Keratinocyte (primary cell): Measurements from ENCODE around the gene VASH2. TPM values are rescaled to one million over a fixed set of nuclear protein-coding genes. Genes with fewer than 3 reads are reported as not detected.

ENCODE experiments used
- DNase-seq: peaks from one replicate; pipeline ENCODE4 v3.0.0-alpha.2; 2011; ENCODE audit warnings: low read depth, missing footprints, low spot score
- FAIRE-seq: peaks from 2 replicates; lab custom pipeline; 2011; peaks lifted over from hg19 to GRCh38; lab: Jason Lieb, UNC
- H2AFZ ChIP-seq: 2 replicates; pipeline ENCODE4 v1.6.0; 2012; ENCODE audit warnings: low read length, control low read depth, inconsistent platforms; ENCODE audit not compliant: control insufficient read depth
- H3K27ac ChIP-seq: 2 replicates; pipeline ENCODE4 v1.5.1; 2011; ENCODE audit warnings: low read length; ENCODE audit not compliant: control insufficient read depth, insufficient read depth
- H3K27me3 ChIP-seq: 3 replicates; pipeline ENCODE4 v1.6.0; 2011; ENCODE audit warnings: low read length; ENCODE audit not compliant: control insufficient read depth, insufficient read depth; ENCODE audit errors: extremely low read depth
- H3K36me3 ChIP-seq, 2 experiments: 2 replicates in 1 of 2; 3 replicates in 1 of 2; pipeline ENCODE4 v1.5.1; 2011; ENCODE audit warnings: low read length in 2 of 2, mild to moderate bottlenecking in 1 of 2; ENCODE audit not compliant: control insufficient read depth in 2 of 2, insufficient read depth in 2 of 2; ENCODE audit errors: extremely low read depth in 1 of 2
- H3K4me1 ChIP-seq: 3 replicates; pipeline ENCODE4 v1.5.1; 2011; ENCODE audit warnings: low read length; ENCODE audit not compliant: control insufficient read depth, insufficient read depth; ENCODE audit errors: extremely low read depth
- H3K4me2 ChIP-seq: 3 replicates; pipeline ENCODE4 v1.6.0; 2011; ENCODE audit warnings: low read depth, low read length; ENCODE audit not compliant: control insufficient read depth, insufficient read depth; ENCODE audit errors: extremely low read depth
- H3K4me3 ChIP-seq, 3 experiments: fragments of 200-600 bp in 1 of 3; sonication (generic) in 1 of 3; 2 replicates in 2 of 3; 3 replicates in 1 of 3; pipeline ENCODE4 v1.5.1; 2011 to 2016; ENCODE audit warnings: low read length in 3 of 3, mild to moderate bottlenecking in 3 of 3, control low read depth in 2 of 3, inconsistent platforms in 1 of 3, low read depth in 1 of 3, mixed read lengths in 1 of 3, mixed run types in 1 of 3, moderate library complexity in 1 of 3; ENCODE audit not compliant: control insufficient read depth in 2 of 3, insufficient read depth in 2 of 3; ENCODE audit errors: extremely low read depth in 1 of 3
- H3K79me2 ChIP-seq: 2 replicates; pipeline ENCODE4 v1.6.0; 2012; ENCODE audit warnings: low read length; ENCODE audit not compliant: control insufficient read depth, insufficient read depth
- H3K9ac ChIP-seq: 3 replicates; pipeline ENCODE4 v1.6.0; 2011; ENCODE audit warnings: low read length; ENCODE audit not compliant: control insufficient read depth, insufficient read depth; ENCODE audit errors: extremely low read depth
- H3K9me1 ChIP-seq: 3 replicates; pipeline ENCODE4 v1.6.0; 2011; ENCODE audit warnings: low read length; ENCODE audit not compliant: control insufficient read depth, insufficient read depth; ENCODE audit errors: extremely low read depth
- H3K9me3 ChIP-seq: 2 replicates; pipeline ENCODE4 v1.5.1; 2012; ENCODE audit warnings: low read depth, low read length; ENCODE audit not compliant: control insufficient read depth
- H4K20me1 ChIP-seq: 3 replicates; pipeline ENCODE4 v1.6.0; 2011; ENCODE audit warnings: low read length; ENCODE audit not compliant: control insufficient read depth, insufficient read depth; ENCODE audit errors: extremely low read depth
- CTCF ChIP-seq, 3 experiments: IDR thresholded peaks in 1 of 3; conservative IDR thresholded peaks in 1 of 3; optimal IDR thresholded peaks in 1 of 3; 2 replicates in 2 of 3; 3 replicates in 1 of 3; pipeline versions ENCODE3 to v1.5.1; 2011; ENCODE audit warnings: low read length in 3 of 3, mild to moderate bottlenecking in 3 of 3, moderate library complexity in 2 of 3, control low read depth in 1 of 3, inconsistent platforms in 1 of 3; ENCODE audit not compliant: insufficient read depth in 2 of 3; ENCODE audit errors: extremely low read depth in 1 of 3
- EZH2 ChIP-seq: IDR thresholded peaks from one replicate; pipeline ENCODE4 v1.6.1; 2012; ENCODE audit warnings: inconsistent platforms, mild to moderate bottlenecking, low read length, moderate library complexity
- dilution Hi-C: fragments of 300-500 bp; cut with MboI; formaldehyde crosslinking; loops from one replicate; pipeline ENCODE4 v1.7.0; 2020; ENCODE audit warnings: low sequenced_read_pairs; ENCODE audit not compliant: extremely low pct_ligation_motif_present
- polyA plus RNA-seq, 5 experiments: library from polyadenylated mRNA; depleted of rRNA in 3 of 5; stranded (reverse) in 3 of 5; stranded (forward) in 1 of 5; unstranded in 1 of 5; fragments of >200 nt; gene quantifications; 1 replicate in 1 of 5; 2 replicates in 3 of 5; 3 replicates in 1 of 5; pipeline versions ENCODE4 v1.2.1 to v1.2.3, GENCODE V29; 2011 to 2012; ENCODE audit warnings: missing spikeins in 2 of 5, low read depth in 1 of 5, low replicate concordance in 1 of 5

The VASH2 gene
- polyA plus RNA-seq, 1 donor (not counting 4 experiments of a cell fraction or from before 2014, with no cell fraction given): 0.04 TPM

GRCh38 chr1:212976586-212976985 is 26.2 kb downstream of the VASH2 start:
- Histone ChIP-seq H3K36me3 (no peaks in the 10 kb centered on the region), H4K20me1 (no peaks in the 10 kb centered on the region), H3K4me2 (no peak overlapping the region), H2AFZ (no peak overlapping the region), H3K9ac (no peak overlapping the region), H3K4me1 (no peaks in the 10 kb centered on the region), H3K79me2 (no peaks in the 10 kb centered on the region), H3K27ac (no peak overlapping the region), H3K9me3 (no peaks in the 10 kb centered on the region), H3K9me1 (no peaks in the 10 kb centered on the region), H3K27me3 (no peaks in the 10 kb centered on the region), H3K4me3 (no peak overlapping the region)
- DNase-seq: no peak
- TF ChIP-seq CTCF (optimal IDR thresholded peaks at IDR 0.05 in 1 of 3, IDR thresholded peaks at IDR 0.05 in 1 of 3, conservative IDR thresholded peaks at IDR 0.05 in 1 of 3; ENCODE audit: extremely low read depth in 1 of 3, insufficient read depth in 2 of 3, low read length in 3 of 3) (no peak), EZH2 (no peak)
- FAIRE-seq: no peak
- dilution Hi-C loops: no loop called here

DNA sequence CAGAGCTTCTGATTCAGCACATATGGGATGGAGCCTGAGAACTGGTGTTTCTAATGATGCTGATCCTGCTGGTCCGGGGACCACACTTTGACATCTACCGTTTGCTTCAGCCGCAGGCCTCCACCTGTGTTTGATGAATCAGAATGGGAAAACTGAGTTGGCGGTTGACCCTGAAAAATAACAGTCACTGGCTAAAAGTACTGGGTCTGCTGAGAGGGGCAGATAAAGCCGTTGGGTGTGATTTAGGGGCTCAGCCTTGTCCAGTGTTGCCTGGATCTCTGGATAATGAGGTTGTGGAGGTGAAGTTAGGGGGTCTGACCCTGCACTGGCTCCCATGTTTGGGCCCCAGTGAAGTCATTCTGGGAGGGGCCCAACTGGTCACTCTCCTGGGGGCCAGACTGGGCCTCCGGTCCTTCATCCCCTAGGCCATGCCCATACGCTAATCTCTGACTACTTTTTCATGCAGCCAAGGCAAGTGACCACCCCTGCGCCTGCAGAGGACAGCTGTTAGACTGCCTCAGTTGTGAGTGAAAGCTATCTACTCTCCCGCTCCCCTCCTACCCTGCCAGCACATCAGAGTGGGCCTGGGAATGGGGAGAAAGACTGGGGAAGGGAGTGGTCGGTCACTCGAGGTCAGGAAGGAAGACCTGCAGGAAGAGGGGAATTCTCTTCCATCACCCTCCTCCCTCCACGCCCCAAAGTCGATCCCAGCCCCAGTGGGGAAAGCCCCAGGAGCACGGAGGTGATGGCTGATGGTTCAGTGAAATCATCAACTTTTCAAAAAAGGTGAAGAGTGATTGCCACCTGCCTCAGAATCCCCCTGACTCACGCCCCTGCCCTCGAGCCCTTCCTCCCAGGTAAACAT is 27.7 kb downstream of the VASH2 start:
- DNase-seq (no peak), FAIRE-seq (no peak)
- no peaks in the 10 kb centered on the region for H3K4me1 ChIP-seq
- H3K79me2 ChIP-seq: no peaks in the 10 kb centered on the region
- H4K20me1 ChIP-seq: no peaks in the 10 kb centered on the region
- H3K27me3 ChIP-seq: no peaks in the 10 kb centered on the region
- no peaks in the 10 kb centered on the region for H3K9me1 ChIP-seq
- no peak overlapping the region for H3K27ac ChIP-seq
- dilution Hi-C loops: no loop called here
- TF ChIP-seq EZH2: no peak
- no peak for TF ChIP-seq CTCF (optimal IDR thresholded peaks at IDR 0.05 in 1 of 3, IDR thresholded peaks at IDR 0.05 in 1 of 3, conservative IDR thresholded peaks at IDR 0.05 in 1 of 3; ENCODE audit: extremely low read depth in 1 of 3, insufficient read depth in 2 of 3, low read length in 3 of 3)
- H3K9ac ChIP-seq: no peak overlapping the region
- H3K4me3 ChIP-seq: no peak overlapping the region
- H3K4me2 ChIP-seq: no peak overlapping the region
- no peaks in the 10 kb centered on the region for H3K9me3 ChIP-seq
- no peak overlapping the region for H2AFZ ChIP-seq
- H3K36me3 ChIP-seq: no peaks in the 10 kb centered on the region
